ENCODE results near the gene CACNG8.

The CACNG8 gene

GRCh38 chr19:53961523-53962356 is 997 bp upstream of the CACNG8 start:
- peak; percentile 53 for DNase-seq (ENCODE audit: low spot score)

GRCh38 chr19:53965091-53965490 is 2.4 kb downstream of the CACNG8 start:
- DNase-seq (ENCODE audit: low spot score) = no peak

- no peak for DNase-seq (ENCODE audit: low spot score)
Measured at GRCh38 chr19:53966931-53967330, 4.2 kb downstream of the CACNG8 start.

DNA sequence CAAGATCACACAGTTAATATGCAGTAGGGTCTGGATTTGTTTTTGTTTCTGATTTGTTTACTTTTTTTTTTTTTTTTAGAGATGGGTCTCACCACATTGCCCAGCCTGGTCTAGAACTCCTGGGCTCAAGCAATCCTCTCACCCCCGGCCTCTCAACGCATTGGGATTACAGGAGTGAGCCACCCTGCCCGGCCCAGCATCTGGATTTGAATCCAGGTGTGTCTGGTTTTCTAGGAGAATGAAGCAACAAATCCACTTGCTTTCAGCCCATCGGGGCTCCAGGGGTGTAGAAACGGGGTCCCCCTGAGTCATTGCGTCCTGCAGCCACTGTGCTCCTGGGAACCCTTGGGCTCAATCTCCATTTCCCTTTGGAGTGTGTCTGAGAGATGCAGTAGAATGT is 6.6 kb downstream of the CACNG8 start:
- DNase-seq (ENCODE audit: low spot score) = no peak

- no peak for DNase-seq (ENCODE audit: low spot score)
Measured at GRCh38 chr19:53971673-53972072, 8.9 kb downstream of the CACNG8 start.

- peak; percentile 95 for DNase-seq (ENCODE audit: low spot score)
Measured at GRCh38 chr19:53977429-53977990, 14.8 kb downstream of the CACNG8 start.

- DNase-seq (ENCODE audit: low spot score) = peak; percentile 94
Measured at GRCh38 chr19:53977991-53978731, 15.4 kb downstream of the CACNG8 start.

GRCh38 chr19:53978975-53979801 is 16.5 kb downstream of the CACNG8 start:
- DNase-seq (ENCODE audit: low spot score) = peak; percentile 30

- DNase-seq (ENCODE audit: low spot score) = peak; percentile 68
Measured at GRCh38 chr19:53980539-53981375, 18.0 kb downstream of the CACNG8 start.

DNA sequence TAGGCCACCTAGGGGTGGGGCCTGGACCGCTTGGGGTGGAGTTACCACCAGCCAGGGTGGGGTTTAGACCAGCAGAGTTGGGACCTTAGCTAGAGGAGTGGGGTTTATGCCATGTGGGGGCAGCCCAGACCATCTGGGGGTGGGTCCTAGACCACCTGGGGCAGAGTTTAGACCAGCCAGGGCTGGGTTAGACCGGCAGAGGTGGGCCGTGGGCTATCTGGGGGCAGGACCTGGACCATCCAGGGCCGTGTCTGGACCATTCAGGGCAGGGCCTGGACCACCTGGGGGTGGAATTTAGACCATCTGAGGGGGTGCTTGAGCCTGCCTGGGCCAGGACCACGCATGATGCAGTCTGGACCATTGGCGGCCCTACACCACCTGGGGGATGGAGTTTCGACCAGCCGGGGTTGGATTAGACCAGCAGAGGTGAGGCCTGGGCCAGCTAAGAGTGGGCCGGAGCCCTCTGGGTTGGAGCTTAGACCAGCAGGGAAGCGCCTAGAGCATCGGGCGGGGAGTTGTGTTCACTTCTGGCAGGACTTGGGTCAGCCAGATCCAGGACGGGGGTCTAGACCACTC is 18.7 kb downstream of the CACNG8 start:
- DNase-seq (ENCODE audit: low spot score) = no peak

DNA sequence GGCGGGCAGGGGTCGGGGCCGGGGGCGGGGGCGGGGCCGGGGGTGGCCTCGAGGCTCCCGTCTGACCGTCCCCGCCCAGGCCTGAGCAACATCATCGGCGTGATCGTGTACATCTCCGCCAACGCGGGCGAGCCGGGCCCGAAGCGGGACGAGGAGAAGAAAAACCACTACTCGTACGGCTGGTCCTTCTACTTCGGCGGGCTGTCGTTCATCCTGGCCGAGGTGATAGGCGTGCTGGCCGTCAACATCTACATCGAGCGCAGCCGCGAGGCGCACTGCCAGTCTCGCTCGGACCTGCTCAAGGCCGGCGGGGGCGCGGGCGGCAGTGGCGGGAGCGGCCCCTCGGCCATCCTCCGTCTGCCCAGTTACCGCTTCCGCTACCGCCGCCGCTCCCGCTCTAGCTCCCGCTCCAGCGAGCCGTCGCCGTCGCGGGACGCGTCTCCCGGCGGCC is 19.3 kb downstream of the CACNG8 start:
- DNase-seq (ENCODE audit: low spot score) = no peak

- DNase-seq (ENCODE audit: low spot score) = no peak
Measured at GRCh38 chr19:53982611-53983010, 19.9 kb downstream of the CACNG8 start.

- DNase-seq (ENCODE audit: low spot score) = no peak
Measured at GRCh38 chr19:53983457-53984289, 20.9 kb downstream of the CACNG8 start.

DNA sequence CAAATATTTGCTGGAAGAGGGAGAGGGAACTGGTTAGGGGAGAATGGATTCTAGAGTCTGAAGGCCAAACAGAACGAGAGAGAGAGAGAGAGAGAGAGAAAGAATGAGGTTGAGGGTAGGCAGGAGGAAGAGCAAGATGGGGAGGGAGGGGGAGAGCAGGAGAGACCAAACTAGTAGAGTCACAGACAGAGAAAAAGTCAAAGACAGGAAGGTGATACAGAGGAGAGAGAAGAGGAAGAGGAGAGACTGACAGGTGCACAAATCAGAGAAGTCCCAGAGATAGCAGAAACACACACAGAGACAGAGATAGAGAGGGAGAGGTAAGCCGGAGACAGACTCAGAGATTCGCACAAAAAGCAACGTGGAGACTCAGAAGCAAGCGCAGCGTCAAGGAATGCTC is 23.1 kb downstream of the CACNG8 start:
- no peak for DNase-seq (ENCODE audit: low spot score)

GRCh38 chr19:53988981-53989380 is 26.2 kb downstream of the CACNG8 start:
- DNase-seq (ENCODE audit: low spot score) = no peak

- DNase-seq (ENCODE audit: low spot score) = peak; percentile 35
Measured at GRCh38 chr19:53989600-53990533, 27.1 kb downstream of the CACNG8 start.

GRCh38 chr19:53991224-53992113 is 28.7 kb downstream of the CACNG8 start, which contains the start of gene CACNG6:
Gene CACNG6 (plus strand): TSS chr19:53991637. CDS start chr19:53992878, 1,241 bp downstream.
- DNase-seq (ENCODE audit: low spot score) = no peak

Data from cerebellar cortex (tissue), 1 donor.